GM18951 (cell line): Measurements from ENCODE around the gene RET.

ENCODE experiments used
- POLR2A ChIP-seq: IDR thresholded peaks from 4 replicates; pipeline ENCODE4 v1.6.1; 2011; ENCODE audit warnings: mild to moderate bottlenecking; ENCODE audit not compliant: insufficient read length, insufficient read depth; ENCODE audit errors: extremely low read depth
- in situ Hi-C: fragments of 300-500 bp; cut with MboI; formaldehyde crosslinking; loops from one replicate; pipeline ENCODE4 v1.12.0; 2022; ENCODE audit warnings: low sequenced_read_pairs, mixed read lengths, inconsistent platforms; ENCODE audit not compliant: unreplicated experiment

RET gene

DNA sequence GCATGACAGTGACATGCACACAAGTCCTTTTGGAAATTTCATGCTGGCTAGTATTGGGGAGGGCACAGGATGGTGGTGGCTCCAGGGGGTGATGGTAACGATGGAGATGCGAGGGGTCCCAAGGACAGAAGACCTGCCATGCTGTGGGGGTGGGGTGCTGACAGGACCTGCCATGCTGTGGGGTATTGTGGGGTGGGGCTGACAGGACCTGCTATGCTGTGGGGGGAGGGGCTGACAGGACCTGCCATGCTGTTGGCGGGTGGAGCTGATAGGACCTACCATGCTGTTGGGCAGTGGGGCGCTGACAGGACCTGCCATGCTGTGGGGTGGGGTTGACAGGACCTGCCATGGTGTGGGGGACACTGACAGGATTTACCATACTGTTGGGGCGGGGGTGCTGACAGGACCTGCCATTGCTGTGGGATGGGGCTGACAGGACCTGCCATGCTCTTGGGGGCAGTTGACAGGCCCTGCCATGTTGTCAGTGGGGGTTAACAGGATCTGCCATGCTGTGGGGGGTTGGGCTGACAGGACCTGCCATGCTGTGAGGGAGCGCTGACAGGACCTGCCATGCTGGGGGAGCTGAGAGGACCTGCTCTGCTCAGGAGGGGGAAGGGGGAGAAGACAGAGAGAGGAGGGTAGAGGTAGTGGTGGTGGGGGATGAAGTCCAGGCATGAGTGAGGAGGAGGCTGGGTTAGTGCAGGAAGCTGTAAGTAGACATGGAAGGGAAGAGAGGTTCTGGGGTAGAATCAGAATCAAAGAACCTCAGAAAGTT, 36.2 kb upstream of the RET start:
- in situ Hi-C loops = no loop called here
- no peak for TF ChIP-seq POLR2A

- TF ChIP-seq POLR2A = no peak
- in situ Hi-C loops = no loop called here
Measured at GRCh38 chr10:43041422-43042342, 35.2 kb upstream of the RET start.

DNA sequence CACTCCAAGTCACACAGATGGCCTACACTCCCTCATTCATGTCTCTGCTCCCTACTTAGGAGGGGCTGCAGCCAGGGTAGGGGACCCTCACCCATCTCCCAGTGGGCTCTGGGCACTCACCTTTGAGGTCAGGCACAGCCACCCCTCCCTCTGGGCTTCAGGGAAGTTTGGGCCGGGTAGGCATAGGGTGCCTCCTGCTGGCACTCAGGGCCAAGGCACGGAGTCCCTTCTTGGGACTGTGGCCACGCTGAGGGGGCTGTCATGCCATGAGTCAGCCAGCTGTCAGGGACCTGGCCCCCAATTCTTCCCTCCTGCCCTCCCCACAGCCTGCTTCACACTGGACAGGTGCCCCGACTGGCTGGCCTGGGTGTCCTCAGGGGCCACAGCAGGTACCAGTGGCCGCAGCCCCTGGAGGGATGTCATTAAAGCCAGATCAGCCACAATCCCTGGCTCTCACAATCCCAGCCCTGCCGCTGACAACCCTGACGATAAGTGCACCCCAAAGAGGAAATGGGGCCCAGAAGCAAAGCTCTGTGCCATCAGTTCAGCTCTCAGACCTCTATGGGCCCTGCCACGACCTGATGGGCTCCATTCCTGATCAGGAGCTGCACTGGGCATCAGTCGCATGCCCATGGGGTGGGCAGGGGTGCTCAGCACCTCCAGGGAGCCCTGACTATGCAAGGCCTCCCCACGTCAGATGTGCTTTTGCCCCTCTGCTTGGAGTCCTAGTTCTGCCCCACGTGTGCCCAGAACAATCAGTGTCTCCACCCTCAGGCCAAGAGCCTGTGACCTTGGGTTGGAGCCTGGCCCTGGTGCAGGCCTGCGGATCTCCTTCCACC, 34.1 kb upstream of the RET start:
- TF ChIP-seq POLR2A = no peak
- in situ Hi-C loops = no loop called here

GRCh38 chr10:43043342-43043772, 33.5 kb upstream of the RET start:
- no peak for TF ChIP-seq POLR2A
- in situ Hi-C loops = no loop called here

DNA sequence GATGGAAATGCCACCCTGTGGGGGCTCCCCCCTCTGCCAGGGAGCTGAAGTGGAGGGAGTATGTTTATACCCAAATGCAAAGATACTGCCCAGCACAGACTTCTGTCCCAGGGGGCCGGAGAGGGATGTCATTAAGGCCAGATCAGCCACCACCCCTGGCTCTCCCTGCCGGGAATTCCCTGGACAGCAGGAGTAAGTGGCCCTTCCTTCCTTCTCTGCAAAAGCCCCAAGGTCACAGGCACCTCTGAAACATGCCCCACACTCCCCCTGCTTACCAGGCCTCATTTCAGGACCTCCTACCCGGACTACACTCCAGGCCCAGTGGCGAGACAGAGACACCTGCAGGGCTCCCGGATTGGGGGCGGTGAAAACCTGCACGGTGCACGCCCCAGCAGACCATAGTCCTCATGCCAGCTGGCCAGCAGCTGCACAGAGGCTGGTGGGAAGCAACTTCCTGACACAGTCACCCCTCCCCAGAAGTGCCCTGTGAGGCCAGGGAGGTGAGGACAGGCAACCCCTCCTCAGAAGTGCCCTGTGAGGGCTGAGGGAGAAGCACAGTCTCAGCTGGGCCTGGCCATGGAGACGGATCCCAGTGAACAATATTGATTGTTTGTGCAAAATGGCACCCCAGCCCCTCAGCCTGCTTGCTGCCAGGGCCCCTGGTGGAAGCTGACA, 33.0 kb upstream of the RET start:
- no peak for TF ChIP-seq POLR2A
- in situ Hi-C loops = no loop called here

DNA sequence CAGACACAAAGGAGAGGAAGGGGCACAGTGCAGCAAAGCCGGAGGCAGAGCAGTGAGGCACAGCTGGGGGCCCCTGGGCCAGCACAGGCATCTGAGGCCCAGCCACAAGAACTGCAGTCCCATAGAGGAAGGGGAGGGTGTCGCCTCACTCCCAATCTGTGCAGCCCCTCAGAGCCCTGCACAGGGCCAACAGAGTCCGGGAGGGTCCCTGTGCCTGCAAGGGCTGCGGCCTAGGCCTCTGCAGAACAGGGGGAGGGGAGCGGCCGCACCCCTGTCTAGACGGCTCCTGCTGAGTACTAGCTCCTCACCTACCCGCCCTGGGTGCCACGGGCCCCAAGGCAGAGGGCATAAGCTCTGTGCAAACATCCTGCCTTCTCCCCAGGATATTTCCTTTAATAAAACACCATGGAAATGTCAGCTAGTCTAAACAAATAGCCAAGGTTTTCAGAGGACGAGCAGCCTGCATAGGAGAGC, 32.4 kb upstream of the RET start:
- in situ Hi-C loops = no loop called here

DNA sequence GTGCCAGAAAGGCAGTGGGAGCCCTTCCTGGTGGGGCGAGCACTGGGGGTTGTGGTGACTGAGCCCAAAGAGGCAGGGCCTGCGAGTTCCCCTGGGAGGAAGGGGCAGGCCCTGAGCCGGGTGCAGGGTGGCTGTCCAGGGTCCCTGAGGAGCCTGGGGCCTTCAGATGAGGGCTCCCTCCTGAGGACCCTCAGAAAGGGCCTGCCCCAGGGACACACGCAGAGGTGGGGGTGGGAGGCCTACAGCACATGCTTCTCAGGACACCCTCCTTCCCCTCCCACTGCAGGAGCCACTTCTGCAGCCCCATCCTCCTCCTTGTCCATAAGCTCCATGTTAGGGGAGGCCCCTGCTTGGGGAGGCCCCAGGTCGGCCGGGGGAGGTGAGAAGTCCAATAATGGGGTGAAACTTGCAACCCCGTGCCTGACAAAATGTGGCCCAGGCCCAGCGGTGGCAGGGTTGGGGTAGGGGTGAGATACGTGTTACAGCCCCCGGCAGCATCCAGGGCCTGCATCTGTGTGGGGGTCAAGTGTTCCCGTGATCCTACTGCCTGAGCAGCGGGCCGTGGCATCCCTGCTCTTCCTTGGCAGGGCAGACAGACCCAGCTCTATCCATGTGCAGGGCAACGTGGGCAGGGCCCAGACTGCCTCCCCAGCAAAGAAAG, 31.8 kb upstream of the RET start:
- in situ Hi-C loops = no loop called here
- no peak for TF ChIP-seq POLR2A

More for the DNA sequence above, 32.4 kb upstream of the RET start:
- TF ChIP-seq POLR2A = no peak

DNA sequence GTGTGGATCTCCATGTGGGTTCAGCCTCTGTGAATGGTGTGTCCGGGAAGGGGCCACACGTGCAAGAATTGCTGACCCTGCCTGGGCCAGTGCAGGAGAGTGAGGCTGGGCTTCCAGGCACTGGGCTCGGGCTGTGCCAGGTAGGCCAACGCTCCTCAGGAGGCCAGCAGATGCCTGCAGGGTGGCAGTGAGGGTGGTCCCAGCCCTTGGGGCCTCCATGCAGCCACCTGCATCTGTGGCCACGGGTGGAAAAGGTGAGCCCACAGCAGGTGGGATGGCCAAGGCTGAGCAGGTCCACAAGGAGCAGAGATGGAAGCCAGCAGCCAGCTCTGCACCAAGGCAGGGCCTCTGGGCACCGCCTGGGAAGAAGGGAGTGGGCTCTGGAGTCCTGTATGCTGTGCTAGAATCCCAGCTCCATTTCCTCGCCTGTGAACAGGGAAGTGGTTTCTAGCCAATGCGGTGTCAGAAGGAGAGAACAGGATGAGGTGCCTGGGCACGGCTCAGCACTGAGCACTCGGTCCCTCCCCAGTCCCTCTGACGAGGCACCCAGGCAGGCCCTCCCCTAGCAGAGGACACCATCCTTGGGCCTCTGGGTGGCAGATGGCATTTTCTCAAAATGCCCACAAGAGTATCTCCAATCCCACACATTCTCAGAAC, 31.1 kb upstream of the RET start:
- no peak for TF ChIP-seq POLR2A
- in situ Hi-C loops = no loop called here

GRCh38 chr10:43046288-43046991, 30.4 kb upstream of the RET start:
- in situ Hi-C loops = no loop called here
- no peak for TF ChIP-seq POLR2A

DNA sequence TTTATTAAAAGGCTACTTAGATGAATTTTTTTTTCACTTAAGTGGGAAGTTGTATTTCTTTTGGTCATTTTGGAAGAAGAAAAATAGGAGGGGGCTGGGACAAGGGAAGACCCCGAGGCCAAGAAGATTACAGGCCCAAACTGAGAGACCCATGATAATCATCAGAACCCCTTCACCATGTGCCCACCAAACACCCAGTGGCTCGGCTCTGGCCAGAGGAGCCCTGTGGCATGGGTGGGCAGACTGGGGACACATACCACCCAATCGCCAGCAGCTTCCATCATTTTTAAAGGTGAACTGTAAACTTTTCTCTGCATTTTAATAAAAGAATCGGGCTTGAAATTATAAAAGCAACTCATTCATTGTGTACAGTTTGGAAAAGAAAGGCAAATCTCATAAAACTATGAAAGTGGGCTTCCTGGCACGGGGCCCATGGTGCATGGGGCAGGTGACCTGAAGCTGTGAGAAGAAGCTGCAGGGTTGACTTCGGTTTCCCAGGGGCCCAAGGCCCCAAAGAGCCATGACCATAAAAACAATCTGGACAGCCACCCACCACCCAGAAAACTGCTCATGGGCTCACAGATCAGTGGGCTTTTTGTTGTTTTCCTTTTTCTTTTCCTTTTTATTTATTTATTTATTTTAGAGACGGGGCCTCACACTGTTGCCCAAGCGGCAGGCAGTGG, 29.4 kb upstream of the RET start:
- TF ChIP-seq POLR2A = no peak
- in situ Hi-C loops = no loop called here

DNA sequence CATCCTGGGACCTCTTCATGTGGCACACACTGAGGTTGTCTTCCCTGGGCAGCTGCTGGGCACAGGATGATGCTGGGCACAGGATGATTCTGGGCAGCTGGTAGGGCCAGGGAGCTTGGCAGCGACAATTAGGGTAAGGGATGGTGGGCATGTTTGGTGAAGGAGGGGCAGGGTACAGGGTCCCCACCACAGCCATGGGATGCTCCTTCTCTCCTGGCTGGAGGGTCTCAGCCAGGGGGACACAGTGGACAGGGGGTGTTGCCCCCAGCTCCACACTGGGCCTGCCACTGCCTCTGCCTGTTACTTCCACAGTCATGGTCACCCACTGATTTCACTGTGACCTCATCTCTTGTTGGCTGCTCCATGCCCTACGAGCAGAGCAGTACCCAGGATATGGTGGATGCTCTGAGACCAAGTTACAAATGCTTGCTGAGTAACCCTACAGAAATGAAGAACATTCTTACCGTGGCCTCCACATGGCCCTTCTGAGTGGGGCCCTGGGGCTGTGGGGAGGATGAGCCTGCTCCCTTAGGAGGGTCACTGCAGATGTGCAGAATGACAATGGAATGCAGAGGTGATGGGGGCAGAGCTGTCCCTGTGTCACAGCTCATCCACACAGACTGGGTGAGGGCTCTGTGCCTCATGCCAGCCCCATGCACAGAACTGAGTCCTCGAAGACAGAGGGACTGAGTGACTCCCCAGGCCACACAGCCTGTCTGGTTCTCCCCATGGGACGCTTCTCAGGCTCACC, 28.4 kb upstream of the RET start:
- no peak for TF ChIP-seq POLR2A
- in situ Hi-C loops = no loop called here
